GM18520 (cell line): ENCODE results near the gene FGD2.
"Not testable (repeated sequence)": the region's sequence is repeated elsewhere in the genome, so short reads cannot be mapped to it uniquely, and the experiment has no call there.

ENCODE experiments used
- ATAC-seq: cut with Tn5 transposase; IDR thresholded peaks from one replicate; pipeline ENCODE4 v1.9.1; 2021; ENCODE audit not compliant: unreplicated experiment

FGD2 gene

DNA sequence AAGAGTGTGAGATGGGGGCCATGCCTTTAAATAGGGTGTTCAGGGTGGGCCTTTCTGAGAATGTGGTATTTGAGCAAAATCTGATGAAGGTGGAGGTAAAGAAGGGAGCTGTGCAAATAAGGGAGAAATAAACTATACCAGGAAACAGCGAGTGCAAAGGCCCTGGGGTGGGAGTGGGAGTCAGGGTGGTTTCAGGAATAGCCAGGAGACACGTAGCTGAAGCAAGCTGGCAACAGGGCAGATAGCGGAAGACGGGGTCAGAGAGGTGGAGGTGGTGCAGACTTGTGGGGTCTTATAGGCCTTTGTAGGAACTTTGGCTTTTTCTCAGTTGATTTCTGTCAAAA is 51.6 kb downstream of the FGD2 start:
- no peak for ATAC-seq

DNA sequence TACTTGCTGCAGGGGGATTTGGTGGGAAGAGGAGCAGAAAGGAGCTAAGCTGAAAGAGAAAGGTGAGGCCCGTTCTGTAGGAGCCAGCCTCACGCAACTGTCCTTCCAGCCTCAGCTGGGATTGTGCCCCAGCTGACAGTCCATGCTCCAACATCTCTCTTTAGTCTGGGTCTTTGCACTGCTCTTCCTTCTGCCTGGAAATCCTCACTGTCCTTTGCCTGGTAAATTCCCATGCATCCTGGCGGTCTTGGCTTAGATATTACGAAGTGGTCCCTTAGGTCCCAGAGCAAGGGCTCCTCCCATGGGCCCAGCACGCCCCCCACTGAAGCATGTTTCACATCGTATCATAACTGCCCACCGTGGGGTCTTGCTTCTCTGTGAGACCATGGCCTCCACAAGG is 52.2 kb downstream of the FGD2 start:
- no peak for ATAC-seq

DNA sequence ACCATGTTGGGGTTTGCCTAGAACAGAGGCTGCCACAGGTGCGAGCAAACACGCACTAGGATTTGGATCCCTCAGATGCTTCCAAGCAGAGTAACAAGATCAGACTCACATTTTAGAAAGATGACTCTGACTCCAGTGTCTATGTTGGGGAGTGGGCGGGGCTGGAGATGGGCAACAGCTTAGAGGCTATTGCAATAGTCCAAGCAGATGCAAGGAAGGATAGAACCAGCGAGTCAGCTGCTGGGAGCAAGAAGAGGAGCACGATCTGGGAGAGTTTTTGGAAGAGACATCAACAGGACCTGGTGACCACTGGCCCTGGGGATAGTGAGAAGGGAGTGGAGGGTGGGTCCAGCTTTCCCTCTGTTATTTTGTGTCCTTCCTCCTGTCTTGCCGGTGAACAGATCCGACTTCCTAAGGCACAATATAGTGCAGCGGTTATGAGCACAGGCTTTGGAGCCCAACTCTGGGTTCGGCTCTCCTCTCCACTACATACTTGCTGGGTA is 52.7 kb downstream of the FGD2 start:
- no peak for ATAC-seq

DNA sequence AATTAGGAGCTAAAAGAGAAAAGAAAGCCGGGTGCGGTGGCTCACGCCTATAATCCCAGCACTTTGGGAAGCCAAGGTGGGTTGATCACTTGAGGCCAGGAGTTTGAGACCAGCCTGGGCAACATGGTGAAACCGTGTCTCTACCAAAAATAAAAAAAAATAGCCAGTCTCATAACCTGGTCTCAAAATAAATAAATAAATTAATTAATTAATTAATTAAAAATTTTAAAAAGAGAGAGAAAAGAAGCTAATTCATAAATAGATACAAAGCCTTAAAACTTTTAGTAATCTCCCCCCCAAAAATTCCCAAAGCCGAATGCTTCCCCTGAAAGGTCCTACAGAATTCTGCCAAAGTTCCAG is 53.5 kb downstream of the FGD2 start:
- not testable (repeated sequence) for ATAC-seq

DNA sequence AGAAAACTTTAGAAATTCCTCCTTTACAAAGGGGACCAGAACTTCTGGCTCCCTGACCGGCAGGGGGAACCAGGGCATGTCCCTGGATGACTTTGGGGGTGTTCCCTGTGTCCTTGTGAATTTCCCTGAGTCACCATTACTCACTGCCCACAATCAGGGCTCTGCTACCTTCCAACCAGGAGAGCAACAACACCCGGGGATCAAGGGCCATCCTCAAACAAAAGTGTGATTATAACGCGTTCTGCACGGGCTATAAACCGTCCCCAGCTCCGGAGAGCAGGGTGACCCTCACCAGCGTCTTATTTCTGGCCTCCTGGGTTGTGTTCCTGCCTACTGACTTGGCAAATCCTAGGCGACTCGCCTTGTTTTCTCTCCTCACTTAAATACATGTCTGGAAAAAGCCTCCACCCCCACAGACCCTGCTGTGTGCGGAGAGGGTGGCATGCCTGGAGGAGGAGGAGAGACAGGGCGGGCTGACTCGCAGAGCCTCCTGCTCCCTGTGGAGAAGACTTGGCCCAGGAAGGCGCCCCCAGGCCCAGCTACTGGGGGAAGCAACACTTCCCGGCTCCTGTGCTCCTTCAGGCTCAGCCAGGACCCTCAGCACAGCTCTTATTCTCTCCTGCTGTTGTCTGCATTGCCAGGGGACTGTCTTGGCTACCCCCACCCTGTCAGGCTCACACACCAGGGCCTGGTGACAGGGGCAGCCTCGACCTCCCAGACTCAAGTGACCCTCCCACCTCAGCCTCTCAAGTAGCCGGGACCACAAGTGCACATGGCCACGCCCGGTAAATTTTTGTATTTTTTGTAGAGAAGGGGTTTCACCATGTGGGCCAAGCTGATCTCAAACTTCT is 54.1 kb downstream of the FGD2 start:
- ATAC-seq, result no peak

DNA sequence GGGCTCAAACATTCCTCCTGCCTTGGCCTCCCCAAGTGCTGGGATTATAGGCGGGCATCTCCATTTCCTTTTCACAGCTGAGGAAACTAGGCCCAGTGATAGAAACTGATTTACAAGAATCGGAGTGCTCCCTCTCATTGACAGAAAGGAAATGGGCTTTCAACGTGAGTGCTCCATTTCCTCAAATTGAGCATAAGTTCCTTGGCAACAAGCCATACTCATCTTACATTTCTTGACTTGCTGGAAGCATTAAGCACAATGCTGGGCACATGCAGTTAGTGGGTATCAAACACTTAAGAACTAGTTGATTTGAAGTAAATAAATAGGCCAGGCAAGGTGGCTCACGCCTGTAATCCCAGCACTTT is 54.7 kb downstream of the FGD2 start:
- ATAC-seq, result no peak

DNA sequence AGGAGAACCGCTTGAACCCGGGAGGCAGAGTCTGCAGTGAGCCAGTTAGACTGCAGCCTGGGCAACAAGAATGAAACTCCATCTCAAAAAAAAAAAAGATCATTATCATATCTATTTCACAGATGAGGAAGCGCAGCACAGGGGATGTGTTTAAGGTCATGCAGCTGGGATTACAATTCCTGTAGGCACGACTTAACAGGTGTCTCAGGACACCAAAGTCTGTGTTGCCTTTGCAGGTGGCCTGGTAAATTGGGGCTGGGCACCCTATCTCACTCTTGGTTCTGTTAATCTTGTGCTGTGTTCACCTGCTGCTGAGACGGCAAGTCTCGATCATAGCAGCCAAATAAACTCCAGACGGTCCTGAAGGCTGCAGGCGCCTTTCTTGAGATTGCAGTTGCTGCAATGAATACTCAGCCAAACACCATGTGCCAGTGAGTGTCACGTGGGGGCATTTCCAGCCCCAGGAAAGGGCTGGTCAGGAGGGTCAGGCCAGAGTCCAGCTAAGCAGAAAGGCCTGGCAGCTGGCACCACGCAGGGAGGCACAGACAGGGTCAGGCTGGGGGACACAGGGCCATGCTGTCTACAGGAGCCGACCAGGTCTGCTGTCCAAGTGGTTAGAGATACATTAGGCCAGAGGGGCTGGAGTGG is 55.8 kb downstream of the FGD2 start:
- ATAC-seq, result no peak

DNA sequence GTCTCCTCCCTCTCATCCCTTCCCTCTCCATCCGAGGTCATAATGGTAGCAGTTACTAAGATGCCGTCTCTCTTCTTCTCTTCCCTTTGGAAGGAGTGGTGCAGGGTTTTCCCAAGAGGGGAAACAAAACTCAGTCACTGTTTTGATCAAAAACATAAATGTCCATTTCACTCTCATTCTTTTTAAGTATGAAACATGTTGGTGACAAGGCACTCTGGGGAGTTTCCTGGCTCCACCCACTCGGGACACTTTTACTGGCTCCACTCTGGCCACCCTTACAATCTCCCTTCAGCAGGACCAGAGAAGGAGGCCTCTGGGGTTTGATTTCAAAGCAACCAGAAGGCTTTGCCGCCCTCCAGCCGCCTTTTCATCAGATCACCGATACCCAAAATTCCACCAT is 57.0 kb downstream of the FGD2 start:
- no peak for ATAC-seq

DNA sequence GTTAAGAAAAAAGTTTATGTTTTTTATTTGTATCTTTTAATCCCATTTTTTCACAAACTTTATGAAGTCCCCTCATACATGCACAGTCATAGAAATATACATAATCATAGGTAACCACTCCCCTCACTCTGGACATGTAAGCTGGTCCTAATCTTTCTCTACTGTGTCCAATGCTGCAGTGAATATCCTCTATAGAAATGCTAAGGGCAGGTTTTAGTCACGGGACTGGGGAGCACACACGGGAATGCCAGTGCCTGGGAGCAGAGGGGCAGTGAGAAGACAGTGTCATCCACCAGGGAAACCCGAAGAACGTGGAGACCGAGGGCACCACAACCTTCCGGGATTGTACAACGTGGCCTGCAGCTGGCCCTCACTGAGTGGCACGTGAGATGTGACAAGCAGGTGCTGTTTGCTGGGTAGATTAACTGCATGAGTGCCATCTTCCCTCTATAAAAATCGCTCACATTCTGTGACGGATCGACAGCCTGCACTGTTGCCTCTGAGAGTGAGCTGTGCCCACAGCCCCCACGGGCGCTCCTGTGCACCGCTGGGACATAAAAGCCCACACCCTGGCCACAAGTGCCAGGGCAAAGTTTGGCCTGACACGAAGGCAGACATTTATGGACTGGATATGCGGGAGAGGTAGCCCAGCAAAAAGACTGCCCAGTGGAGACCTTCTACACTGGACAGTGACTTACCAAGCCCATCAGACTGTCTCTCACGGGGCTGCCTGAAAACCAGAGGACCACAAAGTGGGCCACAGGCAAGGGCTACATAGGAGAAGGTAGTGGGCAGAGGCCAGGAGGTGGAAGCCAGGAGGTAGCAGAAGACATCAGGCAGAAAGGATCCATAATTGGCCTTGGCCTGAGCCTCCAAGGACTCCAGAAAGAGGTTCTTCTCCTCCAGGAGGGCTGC is 63.2 kb downstream of the FGD2 start:
- no peak for ATAC-seq

DNA sequence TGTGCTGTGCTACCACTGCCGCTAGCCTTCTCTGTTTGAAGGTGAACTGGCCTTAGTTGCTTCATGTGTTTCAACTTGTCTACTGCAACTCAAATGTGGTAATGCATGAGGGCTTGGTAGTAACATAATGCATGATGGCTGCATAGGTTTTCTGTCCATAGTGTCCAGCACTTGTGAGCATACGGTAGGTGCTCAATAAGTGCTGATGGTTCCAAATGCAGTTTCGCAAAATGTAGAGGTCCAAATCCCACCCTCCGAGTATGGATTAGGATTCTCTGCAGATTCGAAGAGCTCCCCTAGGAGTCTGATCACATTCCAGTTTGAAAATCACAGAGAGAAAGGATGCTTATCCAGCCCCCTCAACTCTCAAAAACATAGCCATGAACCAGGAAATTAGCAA is 64.2 kb downstream of the FGD2 start:
- no peak for ATAC-seq

DNA sequence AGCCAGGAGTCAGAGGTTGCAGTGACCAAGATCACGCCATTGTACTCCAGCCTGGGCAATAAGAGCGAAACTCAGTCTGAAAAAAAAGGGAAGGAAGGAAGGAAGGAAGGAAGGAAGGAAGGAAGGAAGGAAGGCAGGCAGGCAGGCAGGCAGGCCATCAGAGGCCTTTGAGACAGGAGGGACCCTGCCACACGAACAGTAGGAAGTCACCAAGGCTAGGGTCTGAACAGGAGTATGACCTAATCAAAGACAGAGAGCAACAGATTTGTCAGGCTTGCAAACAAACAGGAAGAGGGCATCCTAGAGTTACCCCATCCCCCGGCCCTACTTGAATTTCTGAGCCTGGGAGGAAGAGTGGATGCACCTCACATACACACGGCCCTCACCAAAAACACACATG is 67.1 kb downstream of the FGD2 start:
- no peak for ATAC-seq

DNA sequence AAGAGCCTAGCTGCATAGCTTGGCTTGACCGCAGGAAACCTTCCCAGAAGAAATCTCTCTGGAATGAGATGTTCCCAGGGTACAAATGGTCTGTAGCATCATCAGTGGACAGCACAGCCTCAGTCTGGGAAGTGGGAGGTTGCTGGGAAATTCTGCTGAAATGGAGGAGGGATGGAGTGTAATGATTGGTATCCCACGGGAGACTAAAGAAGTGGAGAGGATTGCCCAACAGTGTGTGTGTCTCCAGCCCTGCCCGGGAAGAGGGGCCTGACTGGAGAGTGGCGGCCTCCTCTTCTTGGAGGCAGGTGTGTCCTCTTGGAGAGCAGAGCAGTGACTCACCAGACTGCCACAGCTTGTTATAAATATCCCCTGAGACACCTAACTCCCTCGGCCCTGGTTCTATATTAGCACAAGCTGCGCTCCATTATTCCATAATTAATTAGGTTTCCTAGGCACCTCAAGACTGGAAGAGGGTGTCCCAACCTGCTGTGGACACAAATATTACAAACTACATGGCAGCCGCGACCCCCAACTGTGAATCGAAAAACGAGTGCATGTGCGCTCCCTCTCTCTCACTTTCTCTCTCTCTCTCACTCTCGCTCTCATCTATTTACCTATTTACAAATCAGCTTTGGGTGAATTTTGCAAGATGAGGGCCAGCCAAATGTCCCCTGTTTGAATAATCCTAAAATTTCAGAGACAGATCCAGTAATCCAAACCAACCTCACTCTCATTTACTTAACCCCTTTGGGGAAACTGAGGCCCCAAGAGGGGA is 68.8 kb downstream of the FGD2 start:
- no peak for ATAC-seq

DNA sequence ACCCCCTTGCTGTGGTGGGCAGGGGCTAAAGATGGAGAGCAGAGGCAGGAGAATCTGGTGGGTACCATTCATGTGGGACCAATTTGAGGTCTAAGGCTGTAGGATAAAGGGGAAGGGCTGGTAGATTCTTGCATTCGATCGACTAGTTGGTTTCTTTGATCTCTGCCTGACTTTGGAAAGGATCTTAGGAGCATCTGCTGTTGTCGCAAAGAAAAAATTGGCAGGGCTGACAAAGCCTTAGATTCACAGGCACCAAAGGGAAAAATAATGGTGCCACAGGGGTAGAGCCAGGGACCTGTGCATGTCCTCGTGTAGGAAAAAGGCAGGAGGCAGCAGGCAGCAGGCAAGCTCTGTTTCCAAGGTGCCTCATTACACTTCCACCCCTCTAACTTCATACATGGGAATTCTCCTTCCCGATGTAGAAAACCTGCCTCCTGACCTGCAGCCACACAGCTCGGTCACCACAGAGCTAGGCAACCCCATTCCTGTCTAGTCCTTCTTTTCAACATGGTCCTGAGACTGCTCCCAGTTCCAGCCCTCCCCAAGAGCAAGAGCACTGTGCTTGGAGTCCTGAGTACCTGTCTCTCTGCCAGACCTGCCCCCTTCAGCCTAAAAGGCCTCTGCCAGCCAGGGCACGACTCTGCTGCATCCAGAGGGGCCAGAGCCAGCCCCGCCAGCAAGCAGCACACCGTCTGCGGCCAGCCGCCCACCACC is 71.9 kb downstream of the FGD2 start:
- no peak for ATAC-seq

DNA sequence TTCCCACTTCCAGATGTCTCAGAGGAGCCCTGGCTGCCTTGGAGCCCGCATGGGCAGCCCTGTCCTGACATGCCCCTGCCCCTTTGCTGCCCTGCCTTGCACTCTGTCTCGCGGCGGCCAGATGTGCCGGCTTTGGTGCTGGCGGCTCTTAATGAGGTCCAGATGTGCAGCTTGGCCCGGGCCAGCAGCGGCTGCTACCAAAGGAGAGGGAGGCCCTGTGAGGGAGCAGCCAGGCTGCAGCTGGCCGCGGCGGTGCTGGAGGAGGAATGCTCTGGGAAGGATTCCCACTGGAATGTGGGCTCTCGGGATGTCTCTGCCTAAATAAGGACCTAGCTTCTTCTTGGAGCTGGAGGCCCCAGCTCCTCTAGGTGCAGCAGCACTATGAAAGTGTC is 72.4 kb downstream of the FGD2 start:
- ATAC-seq, result no peak
